Measurements from ENCODE around the gene CARF.

GRCh38 chr2:202881570-202881969 is 30.5 kb upstream of the CARF start:
- TF ChIP-seq CTCF (IDR thresholded peaks at IDR 0.05; ENCODE audit: insufficient read depth, low read length), result no peak
- no peak for TF ChIP-seq POLR2AphosphoS5 (IDR thresholded peaks at IDR 0.05; ENCODE audit: low read depth)
- no peak for TF ChIP-seq REST (IDR thresholded peaks at IDR 0.05; ENCODE audit: insufficient replicate concordance, low read depth)
- no peak for TF ChIP-seq GABPA (IDR thresholded peaks at IDR 0.05; ENCODE audit: low read depth)
- TF ChIP-seq SPI1 (IDR thresholded peaks at IDR 0.05; ENCODE audit: borderline replicate concordance, low read depth), result no peak
